Esophagus (tissue), 2 donors: ENCODE results near the gene KLRK1. TPM values are rescaled to one million over a fixed set of nuclear protein-coding genes. Genes with fewer than 3 reads are reported as not detected.
"Not testable (repeated sequence)": the region's sequence is repeated elsewhere in the genome, so short reads cannot be mapped to it uniquely, and the experiment has no call there.

Experiments
- H3K27ac ChIP-seq, 2 donors: one replicate each; pipeline ENCODE4 v1.5.1; 2013; ENCODE audit warnings: low read depth in 2 of 2, mild to moderate bottlenecking in 2 of 2, inconsistent platforms in 1 of 2, low read length in 1 of 2, moderate library complexity in 1 of 2
- H3K27me3 ChIP-seq, 2 donors: one replicate each; pipeline ENCODE4 v1.6.1; 2013; ENCODE audit warnings: low read length in 2 of 2, control low read depth in 1 of 2, mild to moderate bottlenecking in 1 of 2; ENCODE audit not compliant: insufficient read depth in 2 of 2, control insufficient read depth in 1 of 2
- H3K36me3 ChIP-seq, 2 donors: one replicate each; pipeline ENCODE4 v1.6.1; 2013; ENCODE audit warnings: low read length in 1 of 2; ENCODE audit not compliant: control insufficient read depth in 2 of 2, insufficient read depth in 2 of 2
- H3K4me1 ChIP-seq, 2 donors: one replicate each; pipeline ENCODE4 v1.6.1; 2013; ENCODE audit warnings: low read length in 1 of 2; ENCODE audit not compliant: control insufficient read depth in 2 of 2, insufficient read depth in 2 of 2
- H3K4me3 ChIP-seq, 2 donors: one replicate each; pipeline ENCODE4 v1.5.1; 2013; ENCODE audit warnings: low read length in 2 of 2, mild to moderate bottlenecking in 2 of 2, low read depth in 1 of 2, moderate library complexity in 1 of 2
- H3K9me3 ChIP-seq, 2 donors: one replicate each; pipeline ENCODE4 v1.6.1; 2013; ENCODE audit warnings: mild to moderate bottlenecking in 2 of 2, low read depth in 1 of 2, low read length in 1 of 2, moderate library complexity in 1 of 2; ENCODE audit not compliant: control insufficient read depth in 2 of 2, insufficient read depth in 1 of 2
- WGBS, 2 donors: extraction: QIAGEN DNeasy Blood & Tissue Kit; methylation state at CpG; one replicate each; pipeline ENCODE4 v1.1.7; 2013; 5-methylcytosine and 5-hydroxymethylcytosine counted together
- polyA plus RNA-seq, 2 donors: library from polyadenylated mRNA; stranded (reverse); fragments of 200-250 nt; gene quantifications; one replicate each; pipeline ENCODE4 v1.2.3, GENCODE V29; 2013
- donor health status: healthy with polysubstance abuse.
- donor health status: Bipolar disorder and iron deficiency.

The KLRK1 gene
- polyA plus RNA-seq, result 1 to 10 TPM; 2.7 to 3.8 TPM

DNA sequence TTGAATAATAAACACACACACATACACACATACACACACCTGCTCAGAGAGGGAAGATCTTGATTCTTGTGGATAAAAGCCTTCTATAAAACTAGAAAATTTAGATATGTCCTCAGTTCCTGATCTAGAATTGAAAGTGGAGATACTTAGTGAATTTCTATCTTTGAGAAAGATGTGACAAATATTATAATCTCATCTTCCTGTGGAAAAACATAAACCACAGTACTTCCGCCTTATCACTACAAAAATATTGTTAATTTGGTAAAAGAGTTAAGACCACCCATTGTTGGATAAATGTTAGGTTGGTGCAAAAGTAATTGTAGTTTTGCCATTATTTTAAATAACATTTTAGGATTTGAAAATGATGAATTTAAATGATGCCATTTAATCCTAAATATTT, at the start of gene KLRK1:
TSS of gene KLRK1 (minus strand) at position 138 of the 400 bp plus-strand sequence. CDS start 1,231 bp downstream, outside the sequence.
- Histone ChIP-seq H3K4me1 (no peaks in the 10 kb centered on the region), H3K9me3 (no peaks in the 10 kb centered on the region), H3K27me3 (no peaks in the 10 kb centered on the region), H3K36me3 (no peaks in the 10 kb centered on the region), H3K27ac (no peak within 1 kb of the TSS), H3K4me3 (no peak within 1 kb of the TSS)
- WGBS, 2 donors, result 78 to 82% methylated on average over 1 of the region's 1 CpG

DNA sequence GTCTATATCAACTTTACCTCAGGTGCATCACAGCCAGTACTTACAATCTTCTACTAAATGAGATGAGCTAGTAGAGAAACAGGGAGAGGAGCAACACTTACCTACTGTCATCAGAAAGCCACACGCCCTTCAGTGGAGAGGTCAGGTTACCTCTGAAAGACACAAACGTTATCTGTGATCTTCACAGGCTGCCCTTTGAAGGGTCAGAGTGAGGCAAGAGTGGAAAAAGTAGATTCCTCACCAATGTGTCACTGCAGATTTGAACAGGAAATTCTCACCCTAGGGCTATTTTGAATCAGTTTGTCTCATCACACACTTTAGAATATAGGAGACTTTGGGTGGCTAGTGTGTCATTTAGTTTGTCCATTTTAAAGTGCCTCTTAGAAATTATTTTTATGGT, 47.8 kb upstream of the KLRK1 start:
- not testable (repeated sequence) for H3K9me3 ChIP-seq, H3K36me3 ChIP-seq, H3K4me1 ChIP-seq, H3K27ac ChIP-seq, H3K4me3 ChIP-seq, H3K27me3 ChIP-seq
- WGBS, 2 donors, result 30% methylated on average over 2 of the region's 2 CpGs

DNA sequence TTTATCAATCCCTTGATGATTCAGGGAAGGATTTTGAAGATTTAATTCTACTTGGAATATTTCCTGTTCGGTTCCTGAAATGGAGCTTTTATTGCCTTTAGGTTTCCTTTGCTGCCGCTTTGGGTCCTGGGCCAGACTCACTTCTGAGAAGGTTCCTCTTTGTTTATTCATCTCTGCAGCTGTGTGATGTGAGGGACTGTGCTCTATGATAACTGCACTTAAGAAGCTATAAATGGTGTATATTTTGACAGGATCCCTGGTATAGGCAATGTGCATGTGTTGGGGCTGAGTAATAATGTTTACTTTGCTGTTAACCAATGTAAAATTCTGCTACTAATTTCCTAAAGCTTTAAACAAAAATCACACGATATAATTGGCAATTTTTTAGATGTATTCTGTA, 46.0 kb upstream of the KLRK1 start, which contains the start of gene KLRC2:
TSS of gene KLRC2 (minus strand) at position 195 of the 400 bp plus-strand sequence. CDS start at position 171, 24 bp downstream.
- not testable (repeated sequence) for H3K4me1 ChIP-seq, H3K9me3 ChIP-seq, H3K27ac ChIP-seq, H3K27me3 ChIP-seq, H3K4me3 ChIP-seq, H3K36me3 ChIP-seq
- 24 to 31% methylated on average over 3 of the region's 3 CpGs for WGBS, 2 donors

DNA sequence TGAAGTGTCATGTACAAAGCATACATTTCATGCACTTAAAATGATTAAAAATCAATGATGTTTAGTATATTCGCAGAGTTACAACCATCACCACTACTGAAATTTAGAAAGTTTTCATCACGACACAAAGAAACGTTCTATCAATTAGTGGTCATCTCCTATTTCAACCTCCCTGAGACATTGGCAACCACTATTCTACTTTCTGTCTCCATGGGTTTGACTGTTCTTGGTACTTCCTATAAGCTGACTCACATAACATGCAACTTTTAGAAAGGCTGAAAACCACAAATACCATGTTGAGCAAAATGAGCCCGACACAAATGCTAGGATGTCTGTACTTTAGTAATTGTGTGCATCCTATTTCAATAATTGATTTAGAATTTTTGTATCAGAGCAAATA, 40.8 kb upstream of the KLRK1 start:
- H3K27me3 ChIP-seq, H3K4me1 ChIP-seq, H3K9me3 ChIP-seq, H3K4me3 ChIP-seq, H3K36me3 ChIP-seq, H3K27ac ChIP-seq: not testable (repeated sequence)
- 77% methylated on average over 4 of the region's 4 CpGs for WGBS, 2 donors

DNA sequence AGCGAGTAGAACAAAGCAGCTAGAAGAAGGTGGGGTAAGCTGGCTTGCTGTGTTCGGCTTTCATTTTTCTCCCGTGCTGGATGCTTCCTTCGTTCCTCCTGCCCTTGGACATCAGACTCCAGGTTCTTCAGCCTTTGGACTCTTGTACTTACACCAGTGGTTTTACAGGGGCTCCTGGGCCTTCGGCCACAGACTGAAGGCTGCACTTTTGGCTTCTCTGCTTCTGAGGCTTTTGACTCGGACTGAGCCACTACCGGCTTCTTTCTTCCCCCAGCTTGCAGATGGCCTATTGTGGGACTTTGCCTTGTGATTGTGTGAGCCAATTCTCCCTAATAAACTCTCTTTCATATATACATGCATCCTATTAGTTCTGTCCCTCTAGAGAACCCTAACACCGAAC, 36.1 kb upstream of the KLRK1 start:
- not testable (repeated sequence) for H3K36me3 ChIP-seq, H3K4me1 ChIP-seq, H3K9me3 ChIP-seq, H3K27me3 ChIP-seq, H3K4me3 ChIP-seq, H3K27ac ChIP-seq
- WGBS, 2 donors, result 87% methylated on average over 7 of the region's 8 CpGs

DNA sequence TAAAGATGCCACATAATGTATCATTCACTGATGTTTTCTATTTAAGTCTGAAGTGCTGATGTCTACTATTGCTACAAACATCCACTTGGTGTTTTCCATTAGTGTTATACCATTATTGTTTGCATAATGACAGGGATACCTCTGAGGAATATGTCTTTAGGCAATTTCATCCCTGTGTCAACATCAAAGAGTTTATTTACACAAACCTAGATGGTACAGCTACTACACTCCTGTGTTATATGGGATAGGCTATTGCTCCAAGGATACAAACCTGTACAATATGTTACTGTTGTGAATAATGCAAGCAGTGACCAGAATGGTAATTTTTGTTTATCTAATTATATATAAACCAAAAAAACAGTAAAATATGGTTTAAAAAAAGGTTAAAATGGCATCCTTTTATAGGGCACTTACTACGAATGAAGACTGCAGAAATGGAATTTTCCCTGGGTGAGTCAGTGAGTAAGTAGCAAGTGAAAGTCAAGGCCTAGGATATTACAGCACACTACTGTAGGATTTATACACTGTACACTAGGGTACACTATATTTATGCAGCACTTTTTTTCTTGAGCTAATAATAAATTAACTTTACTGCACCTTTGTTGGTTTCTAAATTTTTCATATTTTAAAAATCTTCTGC, 34.5 kb upstream of the KLRK1 start:
- not testable (repeated sequence) for H3K27ac ChIP-seq, H3K27me3 ChIP-seq, H3K36me3 ChIP-seq, H3K9me3 ChIP-seq, H3K4me1 ChIP-seq, H3K4me3 ChIP-seq
- WGBS, 2 donors, result 56 to 80% methylated on average over 1 of the region's 1 CpG

DNA sequence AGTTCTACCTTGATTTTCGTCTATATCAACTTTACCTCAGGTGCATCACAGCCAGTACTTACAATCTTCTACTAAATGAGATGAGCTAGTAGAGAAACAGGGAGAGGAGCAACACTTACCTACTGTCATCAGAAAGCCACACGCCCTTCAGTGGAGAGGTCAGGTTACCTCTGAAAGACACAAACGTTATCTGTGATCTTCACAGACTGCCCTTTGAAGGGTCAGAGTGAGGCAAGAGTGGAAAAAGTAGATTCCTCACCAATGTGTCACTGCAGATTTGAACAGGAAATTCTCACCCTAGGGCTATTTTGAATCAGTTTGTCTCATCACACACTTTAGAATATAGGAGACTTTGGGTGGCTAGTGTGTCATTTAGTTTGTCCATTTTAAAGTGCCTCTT, 32.3 kb upstream of the KLRK1 start:
- H3K4me1 ChIP-seq, H3K27ac ChIP-seq, H3K27me3 ChIP-seq, H3K36me3 ChIP-seq, H3K9me3 ChIP-seq, H3K4me3 ChIP-seq: not testable (repeated sequence)
- 37 to 42% methylated on average over 2 of the region's 3 CpGs for WGBS, 2 donors

DNA sequence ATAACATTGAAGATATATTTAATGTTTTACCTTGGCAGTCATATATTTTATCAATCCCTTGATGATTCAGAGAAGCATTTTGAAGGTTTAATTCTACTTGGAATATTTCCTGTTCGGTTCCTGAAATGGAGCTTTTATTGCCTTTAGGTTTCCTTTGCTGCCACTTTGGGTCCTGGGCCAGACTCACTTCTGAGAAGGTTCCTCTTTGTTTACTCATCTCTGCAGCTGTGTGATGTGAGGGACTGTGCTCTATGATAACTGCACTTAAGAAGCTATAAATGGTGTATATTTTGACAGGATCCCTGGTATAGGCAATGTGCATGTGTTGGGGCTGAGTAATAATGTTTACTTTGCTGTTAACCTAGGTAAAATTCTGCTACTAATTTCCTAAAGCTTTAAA, 30.5 kb upstream of the KLRK1 start, which contains the start of gene KLRC3:
TSS of gene KLRC3 (minus strand) at position 262 of the 400 bp plus-strand sequence. CDS start at position 217, 45 bp downstream.
- H3K27me3 ChIP-seq, H3K4me1 ChIP-seq, H3K4me3 ChIP-seq, H3K36me3 ChIP-seq, H3K9me3 ChIP-seq, H3K27ac ChIP-seq: not testable (repeated sequence)
- WGBS, 2 donors, result 13 to 26% methylated on average over 1 of the region's 1 CpG

DNA sequence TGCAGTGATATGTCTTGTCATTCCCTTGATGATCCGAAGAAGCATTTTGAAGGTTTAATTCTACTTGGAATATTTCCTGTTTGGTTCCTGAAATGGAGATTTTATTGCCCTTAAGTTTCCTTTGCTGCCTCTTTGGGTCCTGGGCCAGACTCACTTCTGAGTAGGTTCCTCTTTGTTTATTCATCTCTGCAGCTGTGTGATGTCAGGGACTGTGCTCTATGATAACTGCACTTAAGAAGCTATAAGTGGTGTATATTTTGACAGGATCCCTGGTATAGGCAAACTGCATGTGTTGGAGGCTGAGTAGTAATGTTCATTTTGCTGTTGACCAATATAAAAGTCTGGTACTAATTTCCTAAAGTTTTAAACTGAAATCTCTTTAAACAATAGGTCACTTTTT, 19.6 kb upstream of the KLRK1 start, which contains the start of gene KLRC4:
TSS of gene KLRC4 (minus strand) at position 366 of the 400 bp plus-strand sequence. CDS start at position 184, 182 bp downstream.
- H3K27me3 ChIP-seq, result no peaks in the 10 kb centered on the region
- no peak within 1 kb of the TSS for H3K4me3 ChIP-seq
- H3K36me3 ChIP-seq, result no peaks in the 10 kb centered on the region
- H3K4me1 ChIP-seq, result peaks cover 0 to 2% of the 10 kb centered on the region in 2 donors
- no peaks in the 10 kb centered on the region for H3K9me3 ChIP-seq
- no peak within 1 kb of the TSS for H3K27ac ChIP-seq
- WGBS, 2 donors, result 0 to 47% methylated on average over 1 of the region's 1 CpG

DNA sequence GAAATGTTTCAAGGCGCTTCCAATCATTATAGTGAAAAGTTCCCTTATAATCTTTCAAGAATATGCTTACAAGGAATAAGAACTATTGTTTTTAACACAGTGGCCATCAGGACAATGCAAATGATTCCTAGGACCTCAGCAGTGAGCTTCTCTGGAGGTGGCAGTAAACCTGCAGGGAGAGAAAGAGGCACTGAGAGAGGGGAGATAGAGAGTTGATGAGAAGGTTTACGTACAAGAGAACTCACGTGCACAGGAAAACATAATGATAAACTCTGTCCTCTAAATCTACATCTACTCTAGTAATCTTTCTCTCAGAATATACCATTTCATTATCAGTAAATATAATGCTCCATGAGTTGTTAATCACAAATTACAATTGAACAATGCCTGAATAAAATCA, 19.0 kb upstream of the KLRK1 start:
- Histone ChIP-seq H3K27me3 (no peaks in the 10 kb centered on the region), H3K27ac (no peak overlapping the region), H3K4me1 (peaks cover 0 to 2% of the 10 kb centered on the region in 2 donors), H3K36me3 (no peaks in the 10 kb centered on the region), H3K9me3 (no peaks in the 10 kb centered on the region), H3K4me3 (no peak overlapping the region)
- WGBS, 2 donors, result 75 to 76% methylated on average over 3 of the region's 3 CpGs
